T-helper 2 cell treated with Interferon-gamma antibody and Interleukin-4, amounts not matched to agents 100 ng/mL and 5 ng/mL, for 36 hours (primary cell): ENCODE results near the gene EMILIN1. TPM values are rescaled to one million over a fixed set of nuclear protein-coding genes. Genes with fewer than 3 reads are reported as not detected.
"Not testable (repeated sequence)": the region's sequence is repeated elsewhere in the genome, so short reads cannot be mapped to it uniquely, and the experiment has no call there.

ENCODE experiments used
- intact Hi-C: fragments of 100-400 bp; cut with micrococcal nuclease; formaldehyde crosslinking; loops from one replicate; pipeline ENCODE4 v1.15.1; 2023
- total RNA-seq: library from RNA; stranded (reverse); gene quantifications from 2 replicates; pipeline ENCODE4 v1.2.3, GENCODE V29; 2022

Gene EMILIN1
- total RNA-seq, 1 donor from 2014 or later: 1.1 TPM

DNA sequence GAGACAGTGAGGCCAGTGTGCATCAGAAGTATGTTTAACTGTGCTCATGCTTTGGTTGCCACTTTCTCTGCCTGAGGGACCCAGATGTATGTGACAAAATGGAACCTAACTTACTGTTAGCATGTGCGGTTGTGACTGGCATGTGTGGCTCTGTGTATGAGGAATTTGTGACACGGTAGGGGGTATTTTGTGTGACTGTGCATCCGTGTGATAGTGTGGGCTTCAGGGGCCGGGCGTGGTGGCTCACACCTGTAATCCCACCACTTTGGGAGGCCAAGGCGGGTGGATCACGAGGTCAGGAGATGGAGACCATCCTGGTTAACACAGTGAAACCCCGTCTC lies 40.9 kb downstream of the EMILIN1 start:
- intact Hi-C loops: not testable (repeated sequence)

- intact Hi-C loops: no loop called here
These were observed 43.5 kb downstream of the EMILIN1 start for GRCh38 chr2:27121906-27122305.

- intact Hi-C loops: loop anchor here (1.0 kb wide), 1 partner anchor 12 kb away; the partner anchor contains the start of gene PREB
These were observed 44.4 kb downstream of the EMILIN1 start for GRCh38 chr2:27122791-27123190.

DNA sequence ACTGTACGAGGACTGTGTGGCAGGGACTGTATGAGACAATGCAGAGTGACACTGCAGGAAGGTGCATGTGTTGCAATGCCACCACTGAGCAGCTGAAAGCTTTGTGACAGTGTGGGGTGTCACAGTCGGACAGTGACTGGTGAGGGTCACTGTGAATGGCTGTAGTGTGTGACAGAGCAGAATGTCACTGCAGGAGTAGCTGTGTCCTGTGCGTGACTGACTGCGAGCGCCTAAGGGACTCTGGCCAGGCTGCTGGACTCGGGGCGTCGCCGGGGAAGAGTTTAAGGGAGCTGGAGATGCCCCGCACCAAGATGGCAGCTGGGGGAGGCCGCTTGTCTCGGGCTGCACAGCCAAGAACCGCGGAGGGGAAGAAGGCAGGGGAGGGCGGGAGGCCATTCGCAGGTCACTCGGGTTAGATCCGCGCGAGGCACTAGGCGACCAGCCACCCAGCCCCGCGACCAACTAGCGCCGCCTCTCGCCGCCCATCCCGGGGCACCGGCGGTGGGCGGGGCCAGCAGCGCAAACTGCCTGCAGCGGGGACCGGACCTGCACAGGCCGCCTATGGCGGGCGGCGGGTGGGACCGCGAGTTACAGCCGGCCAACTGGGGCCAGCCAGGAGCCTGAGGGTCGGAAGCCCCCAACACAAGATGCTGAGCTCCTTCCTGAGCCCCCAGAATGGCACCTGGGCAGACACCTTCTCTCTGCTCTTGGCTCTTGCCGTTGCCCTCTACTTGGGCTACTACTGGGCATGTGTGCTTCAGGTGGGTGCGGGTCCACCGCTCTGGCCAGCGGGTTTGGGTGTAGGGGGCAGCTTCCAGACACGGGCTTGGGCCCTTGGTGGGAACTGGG lies 45.1 kb downstream of the EMILIN1 start, which contains the start of gene ABHD1:
TSS of gene ABHD1 (plus strand) at position 514 of the 849 bp plus-strand sequence. CDS start at position 648, 134 bp downstream.
- intact Hi-C loops: loop anchor here (1.0 kb wide), 1 partner anchor 11 kb away; the partner anchor contains the start of gene PREB

- intact Hi-C loops: no loop called here
These were observed 46.7 kb downstream of the EMILIN1 start for GRCh38 chr2:27125104-27125503.

DNA sequence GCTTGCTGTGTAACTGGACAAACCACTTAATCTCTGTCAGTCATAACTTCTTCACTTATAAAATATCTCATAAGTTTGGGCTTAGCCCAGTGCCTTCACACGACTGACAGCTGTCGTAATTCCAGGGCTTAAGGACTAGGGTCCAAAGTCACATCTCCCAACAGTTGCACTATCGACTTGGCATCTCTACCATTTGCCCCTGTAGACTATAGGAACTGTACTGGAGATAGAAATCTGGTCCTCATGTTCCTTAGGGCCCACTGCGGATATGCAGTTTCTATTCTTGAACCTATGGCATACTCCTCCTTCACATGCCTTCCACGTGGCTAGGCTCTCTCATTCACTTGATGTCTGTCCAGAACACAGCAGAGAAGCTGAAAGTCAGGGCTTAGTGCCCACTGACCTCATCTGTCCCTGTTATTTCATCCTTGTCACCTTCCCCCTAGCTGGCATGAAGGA lies 47.9 kb downstream of the EMILIN1 start:
- intact Hi-C loops: no loop called here

DNA sequence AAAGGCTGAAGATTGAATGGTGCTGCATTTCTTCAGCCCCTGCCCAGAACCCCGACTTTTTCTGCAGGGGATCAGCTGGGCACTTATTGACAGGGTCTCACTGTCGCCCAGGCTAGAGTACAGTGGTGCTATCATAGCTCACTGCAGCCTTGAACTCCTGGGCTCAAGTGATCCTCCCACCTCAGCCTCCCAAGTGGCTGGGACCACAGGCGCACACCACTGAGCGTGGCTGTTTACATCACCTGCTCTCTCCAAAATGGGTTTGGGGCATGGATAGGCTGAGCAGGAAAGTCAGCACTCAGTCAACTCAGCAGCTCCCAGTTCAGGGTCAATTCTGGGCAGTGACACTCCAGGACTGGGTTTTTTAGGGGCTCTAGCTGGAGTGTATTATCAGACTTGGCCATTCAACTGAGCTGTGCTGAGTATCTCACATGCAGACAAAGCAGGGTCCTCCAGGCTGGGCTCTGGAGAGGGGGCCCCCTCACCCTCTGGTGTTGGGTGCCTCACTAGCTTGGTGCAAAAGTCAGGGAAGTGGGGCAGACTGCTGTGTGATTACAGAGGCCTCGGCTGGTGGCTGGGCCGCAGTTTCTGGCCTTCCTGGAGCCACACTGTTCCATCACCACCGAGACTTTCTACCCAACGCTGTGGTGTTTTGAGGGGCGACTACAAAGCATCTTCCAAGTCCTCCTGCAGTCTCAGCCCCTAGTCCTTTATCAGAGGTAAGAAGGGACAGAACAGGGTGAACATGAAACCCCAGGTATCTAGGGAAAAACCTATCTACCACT lies 49.7 kb downstream of the EMILIN1 start:
- intact Hi-C loops: no loop called here

GRCh38 chr2:27128668-27129571 lies 50.5 kb downstream of the EMILIN1 start:
- intact Hi-C loops: no loop called here

GRCh38 chr2:27130396-27130795 lies 52.0 kb downstream of the EMILIN1 start:
- intact Hi-C loops: no loop called here

DNA sequence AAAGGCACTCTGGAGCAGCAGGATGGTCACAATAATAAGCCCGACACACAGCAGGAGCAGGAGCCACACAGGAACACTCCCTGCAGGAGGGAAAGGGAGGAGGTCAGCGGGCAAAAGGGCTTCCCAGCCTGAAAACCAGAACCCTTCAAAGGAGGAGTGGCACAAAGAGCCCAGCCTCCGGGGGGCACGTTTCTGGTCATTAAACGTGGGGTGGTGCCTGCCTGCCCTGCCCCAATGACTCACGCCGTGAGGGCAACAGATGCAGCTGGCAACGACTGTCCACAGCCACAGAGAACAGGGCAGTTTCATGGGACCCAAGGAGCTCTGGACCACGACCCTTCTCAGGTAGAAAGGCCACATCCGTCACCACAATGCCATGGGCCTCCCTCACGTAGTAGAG lies 53.0 kb downstream of the EMILIN1 start:
- intact Hi-C loops: no loop called here

DNA sequence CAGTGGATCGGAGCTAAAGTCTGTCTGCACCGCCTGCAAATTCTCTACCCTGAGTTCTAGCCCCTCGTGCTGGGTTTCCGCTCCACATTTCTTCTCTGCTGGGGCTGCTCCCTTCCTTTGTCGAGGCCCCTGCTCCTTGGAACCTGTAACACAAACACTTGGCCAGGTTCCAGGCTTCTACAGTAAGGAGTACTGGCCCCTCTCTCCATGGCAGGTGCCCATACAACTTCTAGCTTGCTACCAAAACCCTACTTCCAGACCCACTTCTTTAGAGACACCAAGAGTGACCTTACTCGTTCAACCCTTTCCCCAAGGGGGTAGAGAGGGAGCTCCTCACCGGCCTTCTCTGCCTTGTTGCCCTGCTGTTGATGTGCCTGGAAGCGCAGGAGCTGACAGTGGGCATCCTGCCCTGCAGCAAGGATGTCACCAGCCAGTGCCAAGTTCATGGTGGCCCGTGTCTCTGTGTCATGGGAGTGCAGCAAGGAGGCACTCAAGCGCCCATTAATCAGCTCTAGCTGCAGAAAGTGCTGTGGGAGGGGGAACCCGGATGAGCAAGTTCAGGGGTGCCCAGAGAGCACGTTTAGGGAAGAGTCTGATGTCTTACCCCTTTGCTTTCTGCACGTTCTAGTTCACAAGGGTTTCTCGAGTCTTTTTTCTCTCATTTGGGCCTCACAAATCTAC lies 54.9 kb downstream of the EMILIN1 start:
- intact Hi-C loops: no loop called here

DNA sequence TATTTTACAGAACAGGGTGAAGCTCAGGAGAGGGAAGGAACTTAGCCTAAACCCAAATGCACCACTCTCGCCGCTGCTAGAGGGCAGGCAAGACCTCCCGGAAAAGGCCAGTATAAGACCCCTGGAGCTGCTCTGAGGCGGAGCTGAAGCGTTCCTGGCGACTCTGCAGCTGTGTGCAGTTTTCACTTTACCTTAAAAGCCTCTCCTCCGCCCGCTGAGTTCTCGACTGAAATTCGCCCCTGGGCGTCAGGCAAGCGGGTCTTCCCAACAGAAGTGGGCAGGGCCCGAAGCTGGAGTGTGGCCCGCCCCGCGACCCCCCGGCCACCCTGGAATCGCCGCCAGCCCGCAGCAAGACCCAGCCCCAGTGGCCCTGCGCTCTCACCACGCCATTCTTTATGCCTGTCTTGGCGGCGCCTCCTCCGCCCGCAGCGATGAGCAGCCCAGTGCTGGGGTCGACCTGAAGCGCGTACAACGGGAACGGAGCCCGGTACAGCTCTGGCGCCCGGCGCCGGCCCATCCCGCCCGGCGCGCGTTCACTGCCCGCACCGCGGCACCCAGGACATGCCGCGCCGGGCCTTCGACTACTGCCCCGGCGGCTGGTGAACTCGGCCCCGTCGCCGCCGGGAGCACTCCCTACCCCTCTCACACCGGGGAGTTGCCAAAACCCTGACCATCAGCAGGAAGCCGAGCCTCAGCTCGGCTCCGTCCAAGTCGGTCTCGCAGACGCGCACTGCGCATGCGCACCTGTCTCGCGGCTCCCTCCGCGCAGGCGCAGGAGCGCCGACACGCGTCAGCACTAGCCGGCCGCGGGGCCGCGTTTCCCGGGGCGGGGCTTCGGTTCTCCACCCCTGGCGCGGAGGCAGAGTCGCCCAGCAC lies 55.7 kb downstream of the EMILIN1 start, which contains the start of gene PREB:
TSS of gene PREB (minus strand) at position 732 of the 876 bp plus-strand sequence. CDS start at position 517, 215 bp downstream.
- intact Hi-C loops: loop anchor here (1.0 to 2.0 kb wide), 5 partner anchors 11 to 275 kb away; partner anchors contain the start of genes ABHD1, AGBL5, ATRAID and PPM1G

GRCh38 chr2:27134781-27135477 lies 56.5 kb downstream of the EMILIN1 start:
- intact Hi-C loops: loop anchor here (1.0 to 2.0 kb wide), 5 partner anchors 12 to 274 kb away; partner anchors contain the start of genes ABHD1, AGBL5, ATRAID and PPM1G

DNA sequence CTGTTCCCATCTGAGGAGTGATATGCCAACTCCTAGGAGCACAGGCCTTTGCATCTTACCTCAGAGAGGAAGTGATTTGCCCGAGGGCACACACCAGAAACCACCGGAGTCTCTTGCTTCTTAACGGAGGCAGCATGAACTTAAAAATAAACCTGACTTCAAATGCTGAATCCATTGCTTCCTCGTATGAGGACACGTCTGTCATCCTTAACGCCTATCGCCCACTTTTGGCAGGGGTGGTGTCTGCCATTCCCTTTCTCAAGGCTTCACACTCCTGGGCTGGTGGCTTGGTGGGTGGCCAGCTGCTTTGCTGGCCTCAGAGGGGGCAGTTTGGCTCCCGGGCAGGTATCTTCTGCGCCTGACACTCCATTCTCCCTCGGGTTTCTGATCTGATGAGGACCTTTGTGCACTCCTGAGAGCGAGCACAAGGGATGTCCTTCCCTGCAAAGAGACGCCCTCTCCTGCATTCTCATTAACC lies 57.1 kb downstream of the EMILIN1 start:
- intact Hi-C loops: loop anchor here (2.0 kb wide), 1 partner anchor 55 kb away; no protein-coding TSS in a partner anchor
